Stimulated activated memory B cell treated with anti-CD40 and anti-IgM and Interleukin-4, amounts not matched to agents 10 μg/mL and 1 μg/mL and 100 μg/mL, for 72 hours (primary cell): ENCODE results near the gene SEC22C.

Experiments
- ATAC-seq: fragments of 150-1000 bp; cut with Tn5 transposase; 2 replicates; pipeline ENCODE4 v1.10.0; 2021
- H3K27ac Mint-ChIP-seq: one replicate; pipeline ENCODE4 v1.8.0; 2022; ENCODE audit warnings: mild to moderate bottlenecking, mixed read lengths
- H3K27me3 Mint-ChIP-seq: one replicate; pipeline ENCODE4 v1.8.0; 2022; ENCODE audit warnings: mixed read lengths
- H3K36me3 Mint-ChIP-seq: one replicate; pipeline ENCODE4 v1.8.0; 2022; ENCODE audit warnings: mixed read lengths
- H3K4me1 Mint-ChIP-seq: one replicate; pipeline ENCODE4 v1.8.0; 2022; ENCODE audit warnings: mixed read lengths
- H3K4me3 Mint-ChIP-seq: one replicate; pipeline ENCODE4 v1.8.0; 2022; ENCODE audit warnings: mild to moderate bottlenecking, moderate library complexity, mixed read lengths
- H3K9me3 Mint-ChIP-seq: one replicate; pipeline ENCODE4 v1.8.0; 2022; ENCODE audit warnings: mixed read lengths

SEC22C gene

DNA sequence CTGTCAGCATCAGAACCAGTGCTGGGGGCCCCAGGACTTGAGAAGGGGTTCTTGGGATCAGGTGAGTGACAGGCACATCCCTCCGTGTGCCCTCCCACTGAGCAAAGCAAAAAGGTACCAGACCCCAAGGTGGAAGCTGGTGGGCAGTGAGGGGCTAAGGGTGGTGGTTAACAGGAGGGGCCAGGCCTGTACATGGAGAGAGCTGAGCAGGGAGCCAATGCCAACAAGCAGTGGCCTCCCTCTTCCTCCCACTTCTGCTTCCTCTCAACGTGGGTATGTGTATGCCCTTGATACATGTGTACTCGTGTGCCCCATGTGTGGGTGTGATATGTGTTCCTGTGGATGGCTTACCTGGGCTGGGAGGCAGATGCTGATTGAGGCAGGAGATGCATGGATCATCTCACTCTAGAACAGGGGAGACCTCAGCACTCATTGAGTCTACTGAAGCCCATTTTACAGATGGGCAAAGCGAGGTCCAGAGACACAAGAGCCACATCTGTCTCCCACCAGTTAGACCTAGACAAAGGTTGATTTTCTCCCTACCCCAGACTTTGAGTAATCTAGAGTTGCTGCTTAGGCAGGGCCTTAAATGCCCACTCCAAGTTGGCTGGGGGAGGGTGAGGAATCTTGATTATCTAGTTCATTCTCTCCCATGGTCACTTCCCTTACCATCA lies 78.4 kb downstream of the SEC22C start:
- H3K4me3 Mint-ChIP-seq = peak overlapping the region; percentile 27
- peaks cover 32% of the 10 kb centered on the region for H3K4me1 Mint-ChIP-seq
- ATAC-seq = no peak
- H3K27me3 Mint-ChIP-seq = peaks cover 37% of the 10 kb centered on the region
- H3K9me3 Mint-ChIP-seq = no peaks in the 10 kb centered on the region
- H3K36me3 Mint-ChIP-seq = no peaks in the 10 kb centered on the region
- H3K27ac Mint-ChIP-seq = no peak overlapping the region

DNA sequence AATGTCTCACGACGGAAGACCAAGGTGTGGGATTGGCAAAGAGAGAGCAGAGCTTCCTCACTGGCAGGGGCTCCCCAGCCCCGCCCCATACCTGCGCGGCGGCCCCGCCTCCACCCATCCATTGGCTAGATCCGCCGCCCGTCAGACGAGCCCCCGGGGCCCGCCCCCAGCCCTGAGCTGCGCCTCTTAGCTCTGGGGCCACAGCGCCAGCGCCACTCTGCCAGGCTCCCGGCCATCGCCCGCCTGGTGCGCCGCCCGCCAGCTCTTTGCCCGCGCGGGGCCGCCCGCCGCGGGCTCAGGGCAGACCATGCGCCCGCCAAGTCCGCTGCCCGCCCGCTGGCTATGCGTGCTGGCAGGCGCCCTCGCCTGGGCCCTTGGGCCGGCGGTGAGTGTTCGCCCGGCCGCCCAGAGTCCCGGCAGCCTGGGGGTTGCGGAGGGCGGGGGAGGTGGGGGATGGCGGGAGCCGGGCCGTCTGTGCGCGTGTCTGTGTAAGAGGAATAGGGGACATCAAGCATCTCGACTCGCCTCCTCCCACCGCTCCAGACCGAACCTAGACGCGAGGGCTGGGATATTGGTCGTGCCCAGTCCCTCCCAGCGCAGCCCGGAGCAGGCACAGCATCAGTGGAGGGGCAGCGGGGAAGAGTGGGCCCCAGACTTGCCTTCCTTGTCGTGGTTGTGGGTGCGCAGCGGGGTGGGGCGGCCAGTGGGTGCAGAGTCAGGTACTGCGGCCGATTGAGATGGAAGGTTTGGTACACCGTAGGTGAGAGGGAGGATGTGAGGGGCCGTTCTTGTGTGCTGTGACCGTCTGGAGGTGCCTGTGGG lies 79.1 kb downstream of the SEC22C start, which contains the start of gene VIPR1:
Gene VIPR1, plus strand, starts transcription at position 215 of the 822 bp plus-strand sequence. Its CDS starts 93 bp downstream, at position 308.
- no peaks in the 10 kb centered on the region for H3K9me3 Mint-ChIP-seq
- peaks cover 27% of the 10 kb centered on the region for H3K4me1 Mint-ChIP-seq
- no peaks in the 10 kb centered on the region for H3K36me3 Mint-ChIP-seq
- H3K27me3 Mint-ChIP-seq = peaks cover 34% of the 10 kb centered on the region
- ATAC-seq = peak; percentile 98
- peak within 1 kb of the TSS; percentile 20 for H3K27ac Mint-ChIP-seq
- peak within 1 kb of the TSS; percentile 83 for H3K4me3 Mint-ChIP-seq

DNA sequence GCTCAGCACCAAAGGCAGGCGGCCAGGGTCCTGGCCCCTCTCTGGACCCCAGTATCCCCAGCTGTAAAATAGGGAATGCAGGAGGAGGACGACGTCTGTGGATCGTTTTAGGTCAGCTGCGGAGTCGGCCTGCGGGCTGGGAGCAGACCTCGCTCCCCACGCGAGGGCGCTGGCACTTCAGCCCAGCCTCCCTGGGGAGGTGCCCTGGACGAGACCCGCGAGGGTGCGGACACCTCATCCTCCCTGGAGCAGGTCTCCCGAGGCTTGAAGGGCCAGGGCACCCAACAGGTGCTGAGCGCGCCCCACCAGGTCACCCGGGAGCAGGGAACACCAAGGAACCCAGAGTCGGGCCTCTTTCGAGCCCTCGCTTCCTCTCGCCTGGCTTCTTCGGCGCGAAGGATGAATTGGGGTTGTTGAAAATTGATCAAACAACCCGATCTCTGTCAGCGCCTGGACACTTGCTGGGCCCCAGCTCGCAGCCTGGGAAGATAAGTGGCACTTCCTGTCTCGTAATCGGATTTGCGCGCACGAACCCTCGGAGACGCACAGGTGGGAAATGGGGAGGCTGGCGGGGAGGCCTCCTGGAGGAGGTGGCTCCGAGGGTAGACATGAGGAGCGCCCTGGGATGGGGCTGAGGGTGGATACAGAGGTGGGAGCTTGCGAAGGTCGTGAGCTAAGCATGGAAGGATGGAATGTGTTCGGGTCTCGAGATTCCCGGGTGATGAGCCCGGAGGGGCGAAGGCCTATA lies 79.9 kb downstream of the SEC22C start:
- peak overlapping the region; percentile 20 for H3K27ac Mint-ChIP-seq
- H3K9me3 Mint-ChIP-seq = no peaks in the 10 kb centered on the region
- ATAC-seq = peak; percentile 52
- H3K36me3 Mint-ChIP-seq = no peaks in the 10 kb centered on the region
- H3K27me3 Mint-ChIP-seq = peaks cover 34% of the 10 kb centered on the region
- H3K4me3 Mint-ChIP-seq = peak overlapping the region; percentile 83
- H3K4me1 Mint-ChIP-seq = peaks cover 23% of the 10 kb centered on the region

GRCh38 chr3:42501321-42501680 lies 80.5 kb downstream of the SEC22C start:
- Mint-ChIP-seq H3K36me3 (no peaks in the 10 kb centered on the region), H3K4me1 (peaks cover 23% of the 10 kb centered on the region), H3K4me3 (peak overlapping the region; percentile 83), H3K27ac (peak overlapping the region; percentile 20), H3K9me3 (no peaks in the 10 kb centered on the region), H3K27me3 (peaks cover 34% of the 10 kb centered on the region)
- ATAC-seq = no peak

GRCh38 chr3:42500909-42501308 lies 80.9 kb downstream of the SEC22C start:
- peak overlapping the region; percentile 20 for H3K27ac Mint-ChIP-seq
- peak overlapping the region; percentile 65 for H3K4me3 Mint-ChIP-seq
- no peaks in the 10 kb centered on the region for H3K9me3 Mint-ChIP-seq
- no peaks in the 10 kb centered on the region for H3K36me3 Mint-ChIP-seq
- ATAC-seq = no peak
- H3K4me1 Mint-ChIP-seq = peaks cover 23% of the 10 kb centered on the region
- peaks cover 34% of the 10 kb centered on the region for H3K27me3 Mint-ChIP-seq

DNA sequence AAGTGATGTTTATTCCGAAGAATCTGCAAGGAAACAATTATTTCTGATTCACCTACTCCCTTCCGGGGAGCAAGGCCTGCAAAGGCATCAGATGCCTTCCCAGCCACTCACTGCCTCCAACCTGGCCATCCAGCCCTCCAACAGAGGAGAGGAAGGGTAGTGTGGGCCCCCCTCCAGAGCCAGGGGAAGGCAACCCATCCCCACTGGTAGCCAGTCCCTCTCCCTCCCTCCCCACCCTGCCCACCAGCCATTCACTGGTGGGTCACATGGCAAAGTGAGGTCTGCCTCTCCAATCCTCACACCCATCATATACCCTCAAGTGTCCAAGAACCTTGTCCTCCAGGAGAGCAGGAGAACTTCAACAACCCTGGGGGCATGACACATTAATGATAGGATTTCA lies 81.7 kb downstream of the SEC22C start:
- no peak overlapping the region for H3K27ac Mint-ChIP-seq
- no peak for ATAC-seq
- H3K36me3 Mint-ChIP-seq = no peaks in the 10 kb centered on the region
- H3K4me3 Mint-ChIP-seq = no peak overlapping the region
- H3K9me3 Mint-ChIP-seq = no peaks in the 10 kb centered on the region
- peaks cover 23% of the 10 kb centered on the region for H3K4me1 Mint-ChIP-seq
- H3K27me3 Mint-ChIP-seq = peaks cover 34% of the 10 kb centered on the region

GRCh38 chr3:42499478-42499871 lies 82.3 kb downstream of the SEC22C start:
- H3K36me3 Mint-ChIP-seq = no peaks in the 10 kb centered on the region
- peaks cover 34% of the 10 kb centered on the region for H3K27me3 Mint-ChIP-seq
- H3K27ac Mint-ChIP-seq = no peak overlapping the region
- H3K4me3 Mint-ChIP-seq = no peak overlapping the region
- no peaks in the 10 kb centered on the region for H3K9me3 Mint-ChIP-seq
- ATAC-seq = no peak
- H3K4me1 Mint-ChIP-seq = peaks cover 23% of the 10 kb centered on the region

DNA sequence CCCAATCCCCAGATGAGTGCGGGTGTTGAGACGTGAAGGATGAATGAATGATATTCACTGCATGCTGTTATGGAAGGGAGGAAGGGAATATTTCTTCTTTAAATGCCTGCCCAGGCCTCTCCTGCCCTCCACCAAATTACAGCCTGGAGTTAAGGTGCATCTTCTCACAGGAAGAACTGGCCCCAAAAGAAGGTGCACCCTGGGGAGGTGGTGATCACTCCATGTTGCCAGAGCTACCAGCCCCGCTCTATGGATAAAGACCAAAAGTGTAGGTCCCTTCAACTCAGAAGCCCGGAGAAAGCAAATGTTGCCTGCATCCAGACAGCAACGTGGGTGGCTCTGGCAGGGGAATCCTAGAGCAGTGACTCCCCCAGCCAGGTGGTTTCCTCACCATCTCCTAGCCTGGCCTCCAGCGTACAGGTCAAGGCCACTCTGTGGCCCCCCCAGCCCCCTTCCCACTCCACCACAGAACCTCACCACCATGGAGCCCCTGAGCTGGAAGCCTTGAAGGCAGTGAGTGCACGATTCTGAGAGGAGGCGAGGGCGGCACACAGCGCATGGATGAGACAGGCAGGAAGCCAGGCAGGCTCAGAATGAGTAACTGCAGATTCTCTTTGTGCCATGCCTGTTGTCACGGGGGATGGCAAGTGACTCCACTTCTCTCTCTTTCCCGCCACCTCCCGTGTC lies 82.8 kb downstream of the SEC22C start:
- H3K36me3 Mint-ChIP-seq = no peaks in the 10 kb centered on the region
- H3K4me1 Mint-ChIP-seq = peaks cover 23% of the 10 kb centered on the region
- no peak overlapping the region for H3K27ac Mint-ChIP-seq
- no peak overlapping the region for H3K4me3 Mint-ChIP-seq
- H3K27me3 Mint-ChIP-seq = peaks cover 34% of the 10 kb centered on the region
- no peaks in the 10 kb centered on the region for H3K9me3 Mint-ChIP-seq
- ATAC-seq = no peak

GRCh38 chr3:42498034-42498433 lies 83.7 kb downstream of the SEC22C start:
- Mint-ChIP-seq H3K4me1 (peaks cover 21% of the 10 kb centered on the region), H3K36me3 (no peaks in the 10 kb centered on the region)
- no peak for ATAC-seq

More at GRCh38 chr3:42498034-42498433, 83.7 kb downstream of the SEC22C start:
- Mint-ChIP-seq H3K27me3 (peaks cover 34% of the 10 kb centered on the region), H3K27ac (peak overlapping the region; percentile 3), H3K4me3 (no peak overlapping the region), H3K9me3 (no peaks in the 10 kb centered on the region)
